HepG2 (cell line): ENCODE results near the gene RIN3. TPM values are rescaled to one million over a fixed set of nuclear protein-coding genes. Genes with fewer than 3 reads are reported as not detected.

Experiments used
- ATAC-seq: fragments of 200-7000 bp; cut with Tn5 transposase; 3 replicates; pipeline ENCODE4 v1.9.1; 2020; ENCODE audit warnings: mild to moderate bottlenecking, moderate library complexity
- BruUV-seq: library from RNA; stranded (reverse); fragments of 400-500 nt; replicated peaks from 2 replicates; lab custom pipeline; 2021; lab: Mats Ljungman, UMichigan
- CTCF ChIA-PET: fragments of 300-600 bp; formaldehyde crosslinking; extraction: SDS; loops from one replicate; lab custom pipeline; 2021; ENCODE audit warnings: low total read pairs, inconsistent platforms, low intra/inter-chr PET ratio; lab: Yijun Ruan, JAX
- POLR2A ChIA-PET: fragments of 350-600 bp; sonication (Branson Sonifier 250); formaldehyde crosslinking; loops from one replicate; lab custom pipeline; 2020; ENCODE audit warnings: antibody characterized with exemption, inconsistent platforms; lab: Yijun Ruan, JAX
- DNase-seq: peaks from one replicate; pipeline ENCODE4 v3.0.0-alpha.2; 2015; ENCODE audit warnings: low spot score
- FAIRE-seq: peaks from 3 replicates; lab custom pipeline; 2011; peaks lifted over from hg19 to GRCh38; lab: Jason Lieb, UNC
- H2AFZ ChIP-seq: one replicate; pipeline ENCODE4 v1.6.1; 2011; ENCODE audit warnings: low read length, inconsistent platforms
- H3K27ac ChIP-seq: fragments of 300-600 bp; 3 replicates; pipeline ENCODE4 v1.8.0; 2011; ENCODE audit warnings: mixed run types, mild to moderate bottlenecking, mixed read lengths, low read length, inconsistent platforms; ENCODE audit not compliant: insufficient read depth; ENCODE audit errors: extremely low read length
- H3K27me3 ChIP-seq, 2 experiments: fragments of 200-600 bp in 1 of 2; 2 replicates in 1 of 2; 3 replicates in 1 of 2; pipeline versions ENCODE4 v1.6.0 to v1.8.0; 2011; ENCODE audit warnings: low read length in 2 of 2, mild to moderate bottlenecking in 2 of 2, moderate library complexity in 2 of 2, inconsistent platforms in 1 of 2; ENCODE audit not compliant: insufficient read depth in 2 of 2, control insufficient read depth in 1 of 2
- H3K36me3 ChIP-seq, 2 experiments: fragments of 200-600 bp in 1 of 2; replicated peaks in 1 of 2; 2 replicates in 1 of 2; 3 replicates in 1 of 2; pipeline versions ENCODE4 v1.5.1 to v1.8.0; 2011; ENCODE audit warnings: low read length in 2 of 2, inconsistent platforms in 1 of 2; ENCODE audit not compliant: insufficient read depth in 2 of 2, control insufficient read depth in 1 of 2
- H3K4me1 ChIP-seq: 2 replicates; pipeline ENCODE4 v1.5.1; 2012; ENCODE audit warnings: low read length, inconsistent platforms; ENCODE audit not compliant: insufficient read depth
- H3K4me2 ChIP-seq: 2 replicates; pipeline ENCODE4 v1.6.0; 2011; ENCODE audit warnings: low read depth, low read length, inconsistent platforms
- H3K4me3 ChIP-seq, 3 experiments: fragments of 200-600 bp in 1 of 3; sonication (generic), shearing (Covaris generic) in 1 of 3; replicated peaks in 1 of 3; 2 replicates each; pipeline ENCODE4 v1.5.1; 2011 to 2016; ENCODE audit warnings: low read length in 3 of 3, inconsistent platforms in 2 of 3, low read depth in 2 of 3, mild to moderate bottlenecking in 2 of 3, control low read depth in 1 of 3, mixed read lengths in 1 of 3; ENCODE audit not compliant: insufficient read depth in 1 of 3
- H3K79me2 ChIP-seq: one replicate; pipeline ENCODE4 v1.6.1; 2011; ENCODE audit warnings: low read length, inconsistent platforms; ENCODE audit not compliant: insufficient read depth
- H3K9ac ChIP-seq: 2 replicates; pipeline ENCODE4 v1.6.0; 2011; ENCODE audit warnings: mild to moderate bottlenecking, low read depth, low read length, inconsistent platforms; ENCODE audit not compliant: insufficient read depth
- H3K9me3 ChIP-seq: 2 replicates; pipeline ENCODE4 v1.5.1; 2012; ENCODE audit warnings: mild to moderate bottlenecking, low read length
- H4K20me1 ChIP-seq: 2 replicates; pipeline ENCODE4 v1.6.0; 2011; ENCODE audit warnings: inconsistent platforms, mild to moderate bottlenecking, low read length, moderate library complexity; ENCODE audit not compliant: insufficient read depth
- AKAP8 ChIP-seq: sonication (generic); formaldehyde crosslinking; IDR thresholded peaks from 2 replicates; pipeline ENCODE4 v1.5.1; 2020; ENCODE audit warnings: mild to moderate bottlenecking, missing genetic modification reagents
- CBFB ChIP-seq: sonication (generic); formaldehyde crosslinking; IDR thresholded peaks from 2 replicates; pipeline ENCODE4 v1.4.0; 2020; ENCODE audit warnings: missing genetic modification reagents
- CCAR2 ChIP-seq: fragments of 200-400 bp; formaldehyde crosslinking; optimal IDR thresholded peaks from 2 replicates; pipeline ENCODE3; 2018; ENCODE audit warnings: low read depth, mild to moderate bottlenecking, low read length, moderate library complexity
- CSRNP1 ChIP-seq: sonication (generic); formaldehyde crosslinking; IDR thresholded peaks from 2 replicates; pipeline ENCODE4 v1.8.1; 2023; ENCODE audit warnings: mild to moderate bottlenecking, missing genetic modification reagents
- HBP1 ChIP-seq: IDR thresholded peaks from 2 replicates; pipeline ENCODE4 v1.6.1; 2016; ENCODE audit warnings: low read depth, control low read depth
- HDAC2 ChIP-seq: sonication (generic); formaldehyde crosslinking; IDR thresholded peaks from 2 replicates; pipeline ENCODE4 v1.4.0; 2020; ENCODE audit warnings: missing genetic modification reagents
- HDAC6 ChIP-seq: fragments of 200-600 bp; sonication (generic); IDR thresholded peaks from 2 replicates; pipeline ENCODE4 v1.7.0; 2017; ENCODE audit warnings: mild to moderate bottlenecking, antibody characterized with exemption, low read length, low read depth
- HNF4A ChIP-seq: sonication (generic); formaldehyde crosslinking; IDR thresholded peaks from 2 replicates; pipeline ENCODE4 v1.4.0; 2020; ENCODE audit warnings: missing genetic modification reagents
- SMC3 ChIP-seq: IDR thresholded peaks from 2 replicates; pipeline ENCODE4 v1.6.1; 2011; ENCODE audit warnings: low read length, improper control_type of control experiment
- TRIM24 ChIP-seq: sonication (generic); formaldehyde crosslinking; IDR thresholded peaks from 2 replicates; pipeline ENCODE4 v1.8.0; 2022; ENCODE audit warnings: mild to moderate bottlenecking, missing genetic modification reagents
- ZKSCAN1 ChIP-seq: fragments of 150-350 bp; IDR thresholded peaks from 2 replicates; pipeline ENCODE4 v1.6.1; 2014; ENCODE audit warnings: low read length
- ZNF207 ChIP-seq: fragments of 450-650 bp; IDR thresholded peaks from 2 replicates; pipeline ENCODE4 v1.6.1; 2016; ENCODE audit warnings: antibody characterized with exemption, borderline replicate concordance
- ZNF510 ChIP-seq: sonication (generic); formaldehyde crosslinking; IDR thresholded peaks from 2 replicates; pipeline ENCODE4 v1.4.0; 2020; ENCODE audit warnings: low read depth, mild to moderate bottlenecking, missing genetic modification reagents
- ZNF713 ChIP-seq: sonication (generic); formaldehyde crosslinking; IDR thresholded peaks from 2 replicates; pipeline ENCODE4 v1.4.0; 2020; ENCODE audit warnings: mild to moderate bottlenecking, missing genetic modification reagents
- ZNF720 ChIP-seq: sonication (generic); formaldehyde crosslinking; IDR thresholded peaks from 2 replicates; pipeline ENCODE4 v1.4.0; 2020; ENCODE audit warnings: missing genetic modification reagents
- ZNF766 ChIP-seq: sonication (generic); formaldehyde crosslinking; IDR thresholded peaks from 2 replicates; pipeline ENCODE4 v1.5.0; 2020; ENCODE audit warnings: missing genetic modification reagents, borderline replicate concordance
- ZNF775 ChIP-seq: sonication (generic); formaldehyde crosslinking; IDR thresholded peaks from 2 replicates; pipeline ENCODE4 v1.4.0; 2020; ENCODE audit warnings: missing genetic modification reagents, mild to moderate bottlenecking, moderate library complexity, borderline replicate concordance
- in situ Hi-C: cut with HindIII; loops from 2 replicates; pipeline ENCODE4 v1.10.0; 2017; ENCODE audit warnings: low pct_unique_long_range_greater_than_20kb; ENCODE audit not compliant: extremely low pct_ligation_motif_present
- intact Hi-C: fragments of 100-400 bp; cut with micrococcal nuclease; formaldehyde crosslinking; loops from one replicate; pipeline ENCODE4 v1.10.0; 2022; ENCODE audit not compliant: unreplicated experiment
- polyA plus RNA-seq, 8 experiments: library from polyadenylated mRNA; depleted of rRNA in 3 of 8; stranded (reverse) in 7 of 8; unstranded in 1 of 8; fragments of >200 nt; fragmentation: Illumina TruSeq in 4 of 8; extraction: Trizol in 4 of 8; gene quantifications; 2 replicates each; pipeline versions ENCODE4 v1.2.1 to v1.2.3, GENCODE V29; 2011 to 2016; ENCODE audit warnings: low read depth in 4 of 8, missing spikeins in 1 of 8, mixed read lengths in 1 of 8; ENCODE audit not compliant: insufficient read depth in 1 of 8
- total RNA-seq, 5 experiments: library from RNA; depleted of rRNA; stranded (reverse); fragments of >200 nt; fragmentation: Illumina TruSeq; extraction: Trizol; gene quantifications; 2 replicates each; pipeline ENCODE4 v1.2.3, GENCODE V29; 2016; ENCODE audit warnings: low read depth in 1 of 5
- TF ChIP-seq, protein P1 (sequence below): sonication (generic); formaldehyde crosslinking; IDR thresholded peaks from 2 replicates; pipeline ENCODE4 v1.5.1; 2020; ENCODE audit warnings: mild to moderate bottlenecking, missing genetic modification reagents, moderate library complexity
- TF ChIP-seq, protein P2 (sequence below): sonication (generic); formaldehyde crosslinking; IDR thresholded peaks from 2 replicates; pipeline ENCODE4 v1.5.1; 2020; ENCODE audit warnings: missing genetic modification reagents, mild to moderate bottlenecking, borderline replicate concordance

Gene RIN3
- total and polyA plus RNA-seq, 2 of the 13 experiments (the other 11 are each of a cell fraction or from before 2014, with no cell fraction given): 2.3 to 3.6 TPM

DNA sequence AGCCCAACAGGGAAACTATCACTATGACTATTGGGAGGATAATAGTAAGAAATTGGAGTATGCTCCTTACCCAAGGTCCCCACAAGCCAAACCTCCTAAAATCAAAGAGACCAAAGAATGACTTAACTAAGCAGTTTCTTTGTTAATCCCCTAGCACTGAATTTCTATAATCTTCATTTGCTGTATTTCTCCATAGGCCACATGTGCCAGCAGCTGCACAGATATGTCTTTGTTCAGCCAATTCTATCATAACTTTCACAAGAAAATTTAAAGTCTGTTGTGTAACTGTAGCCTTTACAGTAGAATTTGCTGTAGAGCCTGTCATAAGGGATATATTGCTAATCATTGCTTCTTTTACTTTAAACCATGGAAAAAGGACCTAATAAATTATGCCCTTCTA, 104.0 kb downstream of the RIN3 start:
- Histone ChIP-seq H3K9me3 (peaks cover 10% of the 10 kb centered on the region; the same call in 1 of the 2 replicates), H3K27ac (no peak overlapping the region), H3K79me2 (no peaks in the 10 kb centered on the region), H3K4me1 (no peaks in the 10 kb centered on the region), H3K4me2 (no peak overlapping the region), H3K27me3 (no peaks in the 10 kb centered on the region), H2AFZ (no peak overlapping the region), H4K20me1 (no peaks in the 10 kb centered on the region), H3K9ac (no peak overlapping the region), H3K36me3 (no peaks in the 10 kb centered on the region; a peak in 2 of 5 replicates), H3K4me3 (no peak overlapping the region)
- no TSS peak for BruUV-seq
- DNase-seq: no peak
- in situ Hi-C loops (no loop called here), intact Hi-C loops (no loop called here)
- TF ChIP-seq CBFB (CRISPR knock-in tag): no peak
- no peak for TF ChIP-seq TRIM24
- no peak for TF ChIP-seq HNF4A (CRISPR knock-in tag)
- TF ChIP-seq CSRNP1 (CRISPR knock-in tag): no peak
- no peak for TF ChIP-seq HDAC2 (CRISPR knock-in tag)
- no peak for TF ChIP-seq ZNF720 (CRISPR knock-in tag)
- TF ChIP-seq, protein P1, sequence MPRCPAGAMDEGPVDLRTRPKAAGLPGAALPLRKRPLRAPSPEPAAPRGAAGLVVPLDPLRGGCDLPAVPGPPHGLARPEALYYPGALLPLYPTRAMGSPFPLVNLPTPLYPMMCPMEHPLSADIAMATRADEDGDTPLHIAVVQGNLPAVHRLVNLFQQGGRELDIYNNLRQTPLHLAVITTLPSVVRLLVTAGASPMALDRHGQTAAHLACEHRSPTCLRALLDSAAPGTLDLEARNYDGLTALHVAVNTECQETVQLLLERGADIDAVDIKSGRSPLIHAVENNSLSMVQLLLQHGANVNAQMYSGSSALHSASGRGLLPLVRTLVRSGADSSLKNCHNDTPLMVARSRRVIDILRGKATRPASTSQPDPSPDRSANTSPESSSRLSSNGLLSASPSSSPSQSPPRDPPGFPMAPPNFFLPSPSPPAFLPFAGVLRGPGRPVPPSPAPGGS (CRISPR knock-in tag): no peak
- no peak for TF ChIP-seq AKAP8 (CRISPR knock-in tag)
- TF ChIP-seq, protein P2, sequence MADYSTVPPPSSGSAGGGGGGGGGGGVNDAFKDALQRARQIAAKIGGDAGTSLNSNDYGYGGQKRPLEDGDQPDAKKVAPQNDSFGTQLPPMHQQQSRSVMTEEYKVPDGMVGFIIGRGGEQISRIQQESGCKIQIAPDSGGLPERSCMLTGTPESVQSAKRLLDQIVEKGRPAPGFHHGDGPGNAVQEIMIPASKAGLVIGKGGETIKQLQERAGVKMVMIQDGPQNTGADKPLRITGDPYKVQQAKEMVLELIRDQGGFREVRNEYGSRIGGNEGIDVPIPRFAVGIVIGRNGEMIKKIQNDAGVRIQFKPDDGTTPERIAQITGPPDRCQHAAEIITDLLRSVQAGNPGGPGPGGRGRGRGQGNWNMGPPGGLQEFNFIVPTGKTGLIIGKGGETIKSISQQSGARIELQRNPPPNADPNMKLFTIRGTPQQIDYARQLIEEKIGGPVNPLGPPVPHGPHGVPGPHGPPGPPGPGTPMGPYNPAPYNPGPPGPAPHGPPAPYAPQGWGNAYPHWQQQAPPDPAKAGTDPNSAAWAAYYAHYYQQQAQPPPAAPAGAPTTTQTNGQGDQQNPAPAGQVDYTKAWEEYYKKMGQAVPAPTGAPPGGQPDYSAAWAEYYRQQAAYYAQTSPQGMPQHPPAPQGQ (CRISPR knock-in tag): no peak
- no peak for TF ChIP-seq ZNF510 (CRISPR knock-in tag)
- no peak for TF ChIP-seq HBP1 (CRISPR knock-in tag)
- TF ChIP-seq SMC3: no peak
- TF ChIP-seq ZNF766 (CRISPR knock-in tag): no peak
- TF ChIP-seq ZNF207: no peak
- no peak for TF ChIP-seq ZNF775
- TF ChIP-seq CCAR2: no peak
- TF ChIP-seq HDAC6: no peak
- no peak for TF ChIP-seq ZKSCAN1
- TF ChIP-seq ZNF713: no peak
- no peak for FAIRE-seq
- no peak for ATAC-seq
- ChIA-PET CTCF (no interaction called here), POLR2A (no interaction called here)
